GM12891 (cell line): Measurements from ENCODE around the gene ARRDC4.

ENCODE experiments used
- DNase-seq: peaks from one replicate; pipeline ENCODE4 v3.0.0; 2011; ENCODE audit warnings: low spot score; ENCODE audit not compliant: insufficient read length
- FAIRE-seq: peaks from 2 replicates; lab custom pipeline; 2011; peaks lifted over from hg19 to GRCh38; lab: Jason Lieb, UNC
- PAX5 ChIP-seq: IDR thresholded peaks from 2 replicates; pipeline ENCODE4 v1.6.1; 2011; ENCODE audit warnings: low read length, moderate library complexity, mild to moderate bottlenecking; ENCODE audit not compliant: insufficient read depth, severe bottlenecking
- POLR2A ChIP-seq: IDR thresholded peaks from 2 replicates; pipeline ENCODE4 v1.6.1; 2011; ENCODE audit warnings: low read depth, low read length, control low read depth
- POLR2AphosphoS5 ChIP-seq: IDR thresholded peaks from 2 replicates; pipeline ENCODE4 v1.6.1; 2011; ENCODE audit warnings: low read depth, low read length, control low read depth
- POU2F2 ChIP-seq: IDR thresholded peaks from 2 replicates; pipeline ENCODE4 v1.6.1; 2011; ENCODE audit warnings: low read depth, mild to moderate bottlenecking, control low read depth, low read length, moderate library complexity
- SPI1 ChIP-seq: IDR thresholded peaks from 2 replicates; pipeline ENCODE4 v1.6.1; 2011; ENCODE audit warnings: low read depth, low read length, control low read depth
- TAF1 ChIP-seq: IDR thresholded peaks from 2 replicates; pipeline ENCODE4 v1.6.1; 2011; ENCODE audit warnings: low read depth, low read length, control low read depth

Gene ARRDC4

DNA sequence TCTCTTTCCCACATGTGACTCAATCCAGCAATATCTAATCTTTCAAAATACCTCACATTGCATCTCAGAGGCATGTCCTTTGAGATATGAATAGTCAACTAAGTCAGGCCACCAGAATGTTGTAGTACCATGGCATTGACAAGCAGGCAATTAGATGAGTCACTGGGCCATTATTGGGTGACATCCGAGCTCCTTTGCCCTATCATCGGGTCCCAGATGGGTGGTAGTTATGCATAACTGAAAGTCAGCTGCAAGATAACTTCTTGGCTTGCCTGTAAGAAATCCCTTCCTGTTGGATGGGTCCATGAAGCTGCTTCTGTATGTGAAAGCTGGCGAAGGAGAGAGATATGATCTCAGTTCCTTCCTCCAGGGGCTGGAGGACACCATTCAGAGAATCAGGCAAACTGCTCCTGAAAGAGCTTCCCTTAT lies 32.8 kb downstream of the ARRDC4 start:
- DNase-seq (no peak), FAIRE-seq (no peak)
- TF ChIP-seq PAX5 (no peak), POLR2A (no peak), SPI1 (no peak), POU2F2 (no peak), TAF1 (no peak), POLR2AphosphoS5 (no peak)

- FAIRE-seq (no peak), DNase-seq (no peak)
- no peak for TF ChIP-seq TAF1
- no peak for TF ChIP-seq POLR2A
- TF ChIP-seq POLR2AphosphoS5, result no peak
- no peak for TF ChIP-seq POU2F2
- TF ChIP-seq SPI1, result no peak
- TF ChIP-seq PAX5, result no peak
Measured at GRCh38 chr15:97994236-97994635, 33.7 kb downstream of the ARRDC4 start.

GRCh38 chr15:97995192-97995591 lies 34.7 kb downstream of the ARRDC4 start:
- DNase-seq, result no peak
- FAIRE-seq, result no peak
- TF ChIP-seq PAX5 (no peak), POLR2A (no peak), SPI1 (no peak), POU2F2 (no peak), POLR2AphosphoS5 (no peak), TAF1 (no peak)

GRCh38 chr15:97995881-97996603 lies 35.5 kb downstream of the ARRDC4 start:
- no peak for TF ChIP-seq POLR2AphosphoS5
- TF ChIP-seq PAX5, result no peak
- TF ChIP-seq SPI1, result no peak
- no peak for TF ChIP-seq POLR2A
- no peak for TF ChIP-seq POU2F2
- TF ChIP-seq TAF1, result no peak
- FAIRE-seq, result no peak
- DNase-seq, result no peak

DNA sequence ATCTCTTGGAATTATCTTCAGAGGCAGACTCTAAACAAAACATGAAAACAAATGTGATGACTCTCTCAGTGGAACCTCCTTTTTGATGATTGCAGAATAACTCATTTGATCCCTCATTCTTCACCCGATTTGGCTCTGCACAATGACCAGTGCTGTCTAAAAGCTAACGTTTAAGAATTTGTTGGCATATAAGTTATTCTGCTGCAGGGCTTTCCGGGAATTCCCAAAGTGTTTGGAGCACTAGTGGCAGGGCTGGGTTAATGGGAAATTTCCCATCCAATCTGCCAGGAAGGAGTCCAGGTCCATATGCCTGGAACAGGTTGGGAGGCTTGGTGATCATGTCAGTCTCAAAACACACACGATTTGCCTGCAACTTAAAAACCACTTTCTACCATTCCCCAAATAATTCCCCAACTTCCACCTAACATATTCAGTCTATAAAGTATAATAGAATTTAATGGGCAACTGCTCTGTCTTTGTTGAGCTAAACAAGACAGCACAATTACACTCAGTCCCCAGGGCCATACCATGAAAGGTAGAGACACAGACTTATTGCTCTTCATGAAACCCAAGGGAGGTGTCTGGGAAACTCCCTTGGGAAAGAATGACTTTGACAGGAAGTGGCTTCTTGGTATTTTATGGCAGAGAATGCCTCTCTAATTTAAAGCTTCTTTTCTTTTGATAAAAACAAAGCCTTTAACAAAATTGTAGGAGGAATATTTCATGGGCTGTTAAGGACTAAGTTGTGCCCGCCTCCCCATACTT lies 38.0 kb downstream of the ARRDC4 start:
- TF ChIP-seq SPI1, result no peak
- no peak for TF ChIP-seq POU2F2
- no peak for TF ChIP-seq PAX5
- no peak for TF ChIP-seq POLR2AphosphoS5
- TF ChIP-seq TAF1, result no peak
- no peak for TF ChIP-seq POLR2A
- DNase-seq (no peak), FAIRE-seq (no peak)

- DNase-seq (no peak), FAIRE-seq (peak; percentile 78)
- TF ChIP-seq POLR2A (no peak), POLR2AphosphoS5 (no peak), TAF1 (no peak), SPI1 (no peak), POU2F2 (no peak), PAX5 (no peak)
Measured at GRCh38 chr15:98000249-98001203, 40.0 kb downstream of the ARRDC4 start.

GRCh38 chr15:98001663-98002194 lies 41.2 kb downstream of the ARRDC4 start:
- no peak for TF ChIP-seq SPI1
- TF ChIP-seq PAX5, result no peak
- TF ChIP-seq TAF1, result no peak
- TF ChIP-seq POLR2A, result no peak
- TF ChIP-seq POLR2AphosphoS5, result no peak
- no peak for TF ChIP-seq POU2F2
- no peak for DNase-seq
- FAIRE-seq, result peak; percentile 93

GRCh38 chr15:98002419-98002818 lies 41.9 kb downstream of the ARRDC4 start:
- no peak for DNase-seq
- FAIRE-seq, result peak; percentile 26
- TF ChIP-seq PAX5, result no peak

GRCh38 chr15:98002866-98003265 lies 42.4 kb downstream of the ARRDC4 start:
- no peak for FAIRE-seq
- TF ChIP-seq SPI1, result no peak
- no peak for TF ChIP-seq PAX5
- TF ChIP-seq POU2F2, result no peak
- TF ChIP-seq TAF1, result no peak
- no peak for TF ChIP-seq POLR2A
- no peak for DNase-seq

- TF ChIP-seq POU2F2 (no peak), TAF1 (no peak), PAX5 (no peak), POLR2A (no peak), POLR2AphosphoS5 (no peak), SPI1 (no peak)
- DNase-seq, result no peak
- FAIRE-seq, result no peak
Measured at GRCh38 chr15:98003518-98003917, 43.0 kb downstream of the ARRDC4 start.
